WERI-Rb-1 (cell line): ENCODE results near the gene FIGN.

Experiments used
- DNase-seq: peaks from one replicate; pipeline ENCODE4 v3.0.0-alpha.2; 2020
- H3K27ac ChIP-seq: fragments of 250-450 bp; sonication (Bioruptor Pico); 2 replicates; pipeline ENCODE4 v1.5.1; 2020; ENCODE audit warnings: mild to moderate bottlenecking, moderate library complexity
- H3K27me3 ChIP-seq: fragments of 250-450 bp; sonication (Bioruptor Pico); 2 replicates; pipeline ENCODE4 v1.5.1; 2021; ENCODE audit warnings: mild to moderate bottlenecking, low read depth, moderate library complexity; ENCODE audit not compliant: insufficient read depth, severe bottlenecking
- H3K36me3 ChIP-seq: fragments of 250-450 bp; sonication (Bioruptor Pico); 2 replicates; pipeline ENCODE4 v1.5.1; 2020; ENCODE audit warnings: mild to moderate bottlenecking, moderate library complexity
- H3K4me3 ChIP-seq: 2 replicates; pipeline ENCODE4 v1.5.1; 2011; ENCODE audit warnings: low read depth, mild to moderate bottlenecking, control low read depth, low read length
- H3K9me3 ChIP-seq: fragments of 250-450 bp; sonication (Bioruptor Pico); 2 replicates; pipeline ENCODE4 v1.5.1; 2021; ENCODE audit warnings: mild to moderate bottlenecking, moderate library complexity; ENCODE audit not compliant: severe bottlenecking
- TF ChIP-seq, protein P1 (sequence below): IDR thresholded peaks from 2 replicates; pipeline ENCODE4 v1.5.1; 2011; ENCODE audit warnings: low read depth, mild to moderate bottlenecking, control low read depth, inconsistent platforms, low read length

The FIGN gene

DNA sequence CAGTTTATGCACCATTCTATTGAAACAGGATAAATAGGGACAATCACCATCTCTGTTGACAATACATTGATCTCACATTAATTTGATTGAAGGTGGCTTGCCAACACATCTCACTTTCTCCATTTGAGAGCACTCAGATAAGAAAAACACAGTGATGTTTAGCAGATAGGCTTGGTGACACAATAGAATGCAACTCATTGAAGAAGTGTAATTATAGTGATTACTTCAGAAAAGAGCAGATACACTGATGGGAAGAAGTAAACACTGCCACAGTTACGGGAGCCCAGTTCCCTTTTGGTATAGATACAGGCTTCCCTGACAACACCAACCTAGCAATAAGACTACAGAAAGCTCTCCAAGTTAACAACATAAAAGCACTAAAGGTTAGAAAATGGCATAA is 89.1 kb downstream of the FIGN start:
- TF ChIP-seq, protein P1, sequence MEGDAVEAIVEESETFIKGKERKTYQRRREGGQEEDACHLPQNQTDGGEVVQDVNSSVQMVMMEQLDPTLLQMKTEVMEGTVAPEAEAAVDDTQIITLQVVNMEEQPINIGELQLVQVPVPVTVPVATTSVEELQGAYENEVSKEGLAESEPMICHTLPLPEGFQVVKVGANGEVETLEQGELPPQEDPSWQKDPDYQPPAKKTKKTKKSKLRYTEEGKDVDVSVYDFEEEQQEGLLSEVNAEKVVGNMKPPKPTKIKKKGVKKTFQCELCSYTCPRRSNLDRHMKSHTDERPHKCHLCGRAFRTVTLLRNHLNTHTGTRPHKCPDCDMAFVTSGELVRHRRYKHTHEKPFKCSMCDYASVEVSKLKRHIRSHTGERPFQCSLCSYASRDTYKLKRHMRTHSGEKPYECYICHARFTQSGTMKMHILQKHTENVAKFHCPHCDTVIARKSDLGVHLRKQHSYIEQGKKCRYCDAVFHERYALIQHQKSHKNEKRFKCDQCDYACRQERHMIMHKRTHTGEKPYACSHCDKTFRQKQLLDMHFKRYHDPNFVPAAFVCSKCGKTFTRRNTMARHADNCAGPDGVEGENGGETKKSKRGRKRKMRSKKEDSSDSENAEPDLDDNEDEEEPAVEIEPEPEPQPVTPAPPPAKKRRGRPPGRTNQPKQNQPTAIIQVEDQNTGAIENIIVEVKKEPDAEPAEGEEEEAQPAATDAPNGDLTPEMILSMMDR: no peak
- H3K27me3 ChIP-seq: no peaks in the 10 kb centered on the region
- H3K27ac ChIP-seq: no peak overlapping the region
- no peaks in the 10 kb centered on the region for H3K36me3 ChIP-seq
- no peaks in the 10 kb centered on the region for H3K9me3 ChIP-seq
- no peak overlapping the region for H3K4me3 ChIP-seq
- no peak for DNase-seq

DNA sequence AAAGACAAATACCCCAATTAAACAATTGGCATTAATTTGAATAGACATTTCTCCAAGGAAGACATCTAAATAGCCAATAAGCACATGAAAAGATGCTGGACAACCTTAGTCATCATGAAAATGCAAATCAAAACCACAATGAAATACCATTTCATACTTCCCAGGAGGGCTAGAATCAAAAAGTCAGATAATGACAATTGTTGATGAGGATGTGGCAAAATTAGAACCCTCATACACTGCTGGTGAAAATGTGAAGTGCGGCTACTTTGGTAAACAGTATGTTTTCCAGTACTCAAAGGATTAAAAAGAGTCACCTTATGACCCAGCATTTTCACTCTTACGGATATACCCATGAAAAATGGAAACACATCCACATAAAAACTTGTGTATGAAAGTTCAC is 91.6 kb downstream of the FIGN start:
- Histone ChIP-seq H3K27ac (no peak overlapping the region), H3K4me3 (no peak overlapping the region), H3K9me3 (no peaks in the 10 kb centered on the region), H3K27me3 (no peaks in the 10 kb centered on the region), H3K36me3 (no peaks in the 10 kb centered on the region)
- TF ChIP-seq, protein P1: no peak
- DNase-seq: no peak

DNA sequence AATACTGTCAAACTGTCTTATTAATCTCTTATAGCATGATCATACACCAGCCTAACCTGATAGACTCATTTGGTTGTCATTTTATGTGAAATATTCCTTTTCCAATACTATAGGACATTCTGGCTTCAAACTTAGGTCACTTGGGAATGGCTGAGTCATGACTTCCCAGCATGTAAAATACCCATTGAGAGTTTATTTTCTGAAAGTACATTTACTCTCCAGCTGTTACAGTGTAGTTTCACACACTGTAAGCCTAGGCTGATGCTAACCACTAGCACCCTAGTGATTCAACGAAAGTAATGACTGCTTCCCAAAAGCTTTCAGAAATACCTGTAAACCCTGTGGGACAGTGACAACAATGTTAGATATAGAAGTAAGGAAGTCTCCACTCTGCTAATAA is 93.8 kb downstream of the FIGN start:
- no peak for DNase-seq
- H3K27ac ChIP-seq: no peak overlapping the region
- H3K36me3 ChIP-seq: no peaks in the 10 kb centered on the region
- TF ChIP-seq, protein P1: no peak
- H3K27me3 ChIP-seq: no peaks in the 10 kb centered on the region
- no peaks in the 10 kb centered on the region for H3K9me3 ChIP-seq
- H3K4me3 ChIP-seq: no peak overlapping the region

DNA sequence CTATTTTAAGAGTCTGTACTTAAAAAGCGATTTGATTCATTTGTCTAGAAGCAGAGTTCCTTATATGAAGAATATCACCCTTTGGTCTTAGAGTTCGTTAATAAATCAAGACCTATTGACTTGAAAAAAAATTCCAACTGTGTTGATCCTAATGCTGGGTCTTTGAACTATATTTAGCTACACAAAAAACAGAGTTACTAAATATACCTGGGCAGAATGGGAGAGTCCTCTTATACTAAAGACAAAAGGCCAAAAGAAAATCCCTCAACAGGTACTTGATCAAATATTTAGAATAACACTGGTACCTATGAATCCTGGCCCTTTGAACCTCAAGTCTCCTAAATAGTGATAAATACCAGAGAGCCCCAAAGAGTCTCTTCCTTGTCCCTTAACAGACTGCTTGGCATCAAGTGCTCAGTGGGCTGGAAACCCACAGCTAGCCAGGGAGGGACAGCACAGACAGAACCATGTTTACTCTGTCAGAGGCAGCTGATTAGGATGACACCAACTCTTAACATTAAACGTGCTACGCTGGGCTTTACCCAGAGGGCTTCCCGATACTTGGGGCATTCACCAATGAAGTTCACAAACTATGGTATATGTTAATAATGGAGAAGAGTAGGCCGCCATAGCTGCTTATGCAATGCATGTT is 95.1 kb downstream of the FIGN start:
- Histone ChIP-seq H3K36me3 (no peaks in the 10 kb centered on the region), H3K9me3 (no peaks in the 10 kb centered on the region), H3K4me3 (no peak overlapping the region), H3K27me3 (no peaks in the 10 kb centered on the region), H3K27ac (no peak overlapping the region)
- no peak for DNase-seq
- TF ChIP-seq, protein P1: no peak

DNA sequence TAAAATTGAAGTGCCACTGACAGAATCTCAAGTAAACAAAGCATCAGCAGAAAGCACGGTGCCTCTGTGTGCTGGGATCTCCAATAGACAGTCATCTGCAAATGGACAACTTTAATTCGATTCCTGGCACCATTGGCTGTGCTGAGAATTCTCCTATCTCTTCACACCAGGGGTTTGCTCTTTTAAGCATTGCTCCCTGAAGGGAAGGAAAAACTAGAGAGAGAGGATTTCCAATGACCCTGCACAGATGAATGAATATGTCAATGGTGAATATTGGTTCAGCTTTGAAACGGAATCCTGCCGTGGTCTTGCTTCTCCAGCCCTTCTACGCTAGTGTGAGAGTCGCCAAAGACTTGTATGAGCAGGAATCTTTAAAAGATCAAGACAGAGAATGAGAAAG is 97.9 kb downstream of the FIGN start:
- TF ChIP-seq, protein P1: no peak
- DNase-seq: no peak
- Histone ChIP-seq H3K27me3 (no peaks in the 10 kb centered on the region), H3K4me3 (no peak overlapping the region), H3K9me3 (no peaks in the 10 kb centered on the region), H3K36me3 (no peaks in the 10 kb centered on the region), H3K27ac (no peak overlapping the region)

DNA sequence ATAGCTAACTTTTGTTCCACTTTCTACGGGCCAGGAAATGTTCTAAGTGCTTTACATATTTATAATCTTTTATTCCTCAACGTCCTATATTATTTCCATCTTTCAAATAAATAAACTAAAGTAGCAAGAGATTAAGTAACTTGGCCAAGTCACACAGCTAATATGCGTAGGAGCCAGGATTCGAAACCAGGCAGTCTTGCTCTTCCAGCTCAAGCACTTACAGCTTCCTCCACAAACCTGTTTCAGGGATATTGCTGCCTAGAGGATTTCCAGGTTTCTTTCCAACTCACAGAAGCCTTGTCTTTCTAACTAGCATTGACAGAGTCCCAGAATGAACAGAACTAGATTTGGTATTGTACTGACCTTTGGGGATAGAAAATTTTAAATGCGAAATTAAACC is 102.5 kb downstream of the FIGN start:
- no peaks in the 10 kb centered on the region for H3K27me3 ChIP-seq
- H3K27ac ChIP-seq: no peak overlapping the region
- no peaks in the 10 kb centered on the region for H3K36me3 ChIP-seq
- H3K4me3 ChIP-seq: no peak overlapping the region
- TF ChIP-seq, protein P1: no peak
- H3K9me3 ChIP-seq: no peaks in the 10 kb centered on the region
- DNase-seq: no peak
